DLD1 (cell line): Measurements from ENCODE around the gene GDF9.
"Not testable (repeated sequence)": the region's sequence is repeated elsewhere in the genome, so short reads cannot be mapped to it uniquely, and the experiment has no call there.

ENCODE experiments used
- in situ Hi-C: cut with HindIII; loops from 2 replicates; pipeline ENCODE4 v1.10.0; 2017; ENCODE audit warnings: low sequenced_read_pairs

Gene GDF9

GRCh38 chr5:132873119-132873929, 7.1 kb upstream of the GDF9 start, which contains the start of gene LEAP2:
TSS of gene LEAP2 (plus strand) at chr5:132873668. CDS start at chr5:132873695, 27 bp downstream.
- in situ Hi-C loops = no loop called here

DNA sequence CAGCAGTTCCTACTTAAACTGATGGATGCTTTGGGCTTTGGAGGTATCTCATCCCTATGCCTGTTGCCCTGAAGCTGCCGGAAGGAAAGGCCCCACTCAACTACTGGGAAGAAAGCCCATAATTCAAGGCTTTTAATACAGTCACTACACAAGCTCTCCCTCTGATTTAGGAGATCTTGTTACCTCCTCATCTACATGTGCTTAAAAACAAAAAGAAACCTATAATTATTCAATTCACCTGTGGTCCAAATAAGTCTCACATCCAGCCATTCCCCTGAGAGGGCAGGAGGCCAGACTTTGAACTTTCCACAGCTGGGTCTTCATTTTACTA, 6.5 kb upstream of the GDF9 start:
- in situ Hi-C loops = no loop called here

DNA sequence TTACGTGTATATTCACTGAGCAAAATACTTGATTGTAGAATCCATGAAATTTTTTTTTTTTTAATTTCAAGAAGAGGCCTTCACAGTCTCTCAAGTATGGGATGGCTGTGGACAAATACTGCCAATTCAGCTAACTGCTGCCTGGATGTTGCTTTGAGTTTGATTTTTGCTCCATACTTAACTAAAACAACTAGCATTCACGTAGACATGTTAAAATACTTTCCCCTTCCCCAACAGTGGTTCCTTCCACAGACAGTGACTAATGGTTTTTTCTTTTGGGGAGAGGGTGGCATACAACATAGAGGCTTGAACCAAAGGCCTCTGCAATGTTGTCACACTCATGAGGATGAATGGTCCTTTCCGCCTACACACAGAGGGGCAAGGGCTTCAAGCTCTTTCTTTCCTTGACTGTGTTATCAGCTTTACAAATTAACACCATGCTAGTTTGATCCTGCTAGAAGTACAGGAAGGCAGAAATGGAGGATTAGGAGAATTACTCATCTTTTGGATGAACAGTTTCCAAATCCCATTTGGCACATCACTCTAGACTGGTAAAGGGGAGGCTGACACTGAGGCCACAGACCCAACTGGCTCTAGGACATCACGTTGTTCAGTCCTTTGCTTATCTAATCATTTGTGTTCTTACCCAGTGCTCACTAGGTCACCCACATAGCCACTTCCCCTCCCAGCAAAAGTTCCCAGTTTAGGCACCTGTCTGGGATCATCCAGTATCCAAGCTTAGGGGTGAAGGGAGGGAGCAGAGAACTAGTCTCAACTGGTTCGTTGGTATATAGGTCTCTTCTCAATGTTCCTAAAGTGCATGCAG, 5.4 kb upstream of the GDF9 start:
- in situ Hi-C loops = no loop called here

DNA sequence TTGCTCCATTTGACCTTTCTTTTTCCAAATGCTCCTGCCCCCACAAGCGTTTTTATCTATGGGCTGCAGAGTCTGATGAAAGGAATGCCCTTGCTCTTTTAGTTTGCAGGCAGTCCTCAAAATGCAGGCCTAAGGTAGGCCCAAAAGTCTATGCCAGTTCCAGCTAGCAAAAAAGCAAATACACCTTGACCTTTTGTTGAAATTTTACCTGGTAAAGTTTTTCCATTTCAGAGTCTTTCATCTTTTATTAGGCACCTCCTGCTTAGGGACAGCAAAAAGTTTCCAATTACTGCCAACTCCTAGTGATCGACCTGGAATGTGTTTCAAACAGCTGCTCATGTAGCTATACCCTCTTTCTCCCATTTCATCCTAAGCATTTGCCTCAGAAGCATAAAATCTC, 4.5 kb upstream of the GDF9 start:
- in situ Hi-C loops = no loop called here

GRCh38 chr5:132868754-132869153, 2.5 kb upstream of the GDF9 start:
- in situ Hi-C loops = no loop called here

- in situ Hi-C loops = no loop called here
These were observed 780 bp upstream of the GDF9 start for GRCh38 chr5:132867046-132867451.

- in situ Hi-C loops = no loop called here
These were observed 464 bp downstream of the GDF9 start for GRCh38 chr5:132865668-132866341.

GRCh38 chr5:132860742-132861141, 5.5 kb downstream of the GDF9 start:
- in situ Hi-C loops = no loop called here

DNA sequence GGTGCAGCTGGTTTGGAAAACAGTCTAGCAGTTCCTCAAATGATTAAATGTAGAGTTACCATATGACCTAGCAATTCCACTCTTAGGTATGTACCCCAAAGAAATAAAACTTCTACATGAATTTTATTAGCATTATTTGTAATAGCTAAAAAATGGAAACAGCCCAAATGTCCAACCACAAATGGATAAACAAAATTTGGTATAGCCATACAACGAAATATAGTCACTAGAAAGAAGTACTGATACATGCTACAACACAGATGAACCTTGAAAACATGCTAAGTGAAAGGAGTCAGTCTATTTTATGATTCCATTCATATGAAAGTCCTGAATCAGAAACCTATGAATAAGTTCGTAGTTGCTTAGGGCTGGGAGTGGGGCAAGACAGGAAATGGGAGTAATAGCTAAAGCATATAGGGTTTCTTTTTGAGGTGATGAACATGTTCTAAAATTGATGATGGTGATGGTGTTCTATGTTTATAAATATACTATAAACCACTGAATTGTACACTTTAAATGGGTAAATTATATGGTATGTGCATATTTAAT, 6.3 kb downstream of the GDF9 start:
- in situ Hi-C loops = no loop called here

- in situ Hi-C loops = no loop called here
These were observed 10.3 kb downstream of the GDF9 start for GRCh38 chr5:132856011-132856410.

- in situ Hi-C loops = not testable (repeated sequence)
These were observed 11.3 kb downstream of the GDF9 start for GRCh38 chr5:132854992-132855391.

- in situ Hi-C loops = no loop called here
These were observed 12.0 kb downstream of the GDF9 start for GRCh38 chr5:132854301-132854700.

- in situ Hi-C loops = no loop called here
These were observed 12.5 kb downstream of the GDF9 start for GRCh38 chr5:132853790-132854189.

- in situ Hi-C loops = no loop called here
These were observed 12.9 kb downstream of the GDF9 start for GRCh38 chr5:132853323-132853722.

DNA sequence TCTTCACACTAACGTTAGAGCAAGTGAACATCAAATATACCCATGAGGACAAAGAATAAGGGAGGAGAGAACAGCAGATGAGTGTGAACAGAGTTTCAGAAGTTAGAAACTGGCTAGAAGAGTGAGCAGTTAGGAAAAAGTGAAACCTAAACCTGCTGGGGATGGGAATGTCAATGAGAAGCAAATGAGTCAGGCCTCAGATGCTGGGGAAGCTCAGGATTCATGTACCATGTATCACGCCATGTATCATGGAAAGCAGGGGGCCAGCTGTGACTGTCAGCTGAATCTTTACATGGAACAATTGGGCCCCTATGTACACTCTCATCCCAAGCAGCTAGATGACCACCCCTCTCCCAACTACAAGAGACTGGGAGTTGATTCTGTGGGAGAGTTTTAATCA, 16.2 kb downstream of the GDF9 start:
- in situ Hi-C loops = no loop called here

GRCh38 chr5:132849347-132849746, 16.9 kb downstream of the GDF9 start:
- in situ Hi-C loops = no loop called here

DNA sequence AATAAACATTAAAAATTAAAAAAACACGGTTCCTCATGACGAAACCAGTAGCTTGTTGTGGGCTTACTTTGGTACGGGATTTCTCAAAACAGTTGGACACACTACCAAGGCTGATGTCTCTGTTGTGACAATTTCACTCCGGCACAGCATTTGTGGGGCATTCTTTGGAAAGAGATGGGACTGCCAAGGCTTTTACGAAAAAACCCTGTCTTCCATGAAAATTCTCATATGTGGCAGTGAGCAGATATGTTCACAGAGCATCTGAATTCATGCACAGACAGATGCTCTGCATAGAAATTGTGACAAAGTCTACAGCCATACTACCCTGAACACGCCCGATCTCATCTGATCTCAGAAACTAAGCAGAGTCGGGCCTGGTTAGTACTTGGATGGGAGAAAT, 18.0 kb downstream of the GDF9 start:
- in situ Hi-C loops = no loop called here

DNA sequence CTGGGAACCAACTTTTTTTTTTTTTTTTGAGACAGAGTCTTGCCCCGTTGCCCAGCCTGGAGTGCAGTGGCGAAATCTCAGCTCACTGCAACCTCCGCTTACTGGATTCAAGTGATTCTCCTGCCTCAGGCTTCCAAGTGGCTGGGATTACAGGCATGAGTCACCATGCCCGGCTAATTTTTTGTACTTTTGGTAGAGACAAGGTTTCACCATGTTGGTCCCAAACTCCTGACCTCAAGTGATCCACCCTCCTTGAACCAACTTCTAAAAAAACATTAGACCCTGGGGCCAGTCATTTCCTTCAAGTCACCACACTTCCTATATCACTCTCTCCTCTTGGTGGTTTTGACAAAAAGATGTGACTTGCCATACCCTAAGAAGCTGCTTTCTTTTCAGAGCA, 25.0 kb downstream of the GDF9 start:
- in situ Hi-C loops = no loop called here

GRCh38 chr5:132840896-132841295, 25.4 kb downstream of the GDF9 start:
- in situ Hi-C loops = no loop called here

DNA sequence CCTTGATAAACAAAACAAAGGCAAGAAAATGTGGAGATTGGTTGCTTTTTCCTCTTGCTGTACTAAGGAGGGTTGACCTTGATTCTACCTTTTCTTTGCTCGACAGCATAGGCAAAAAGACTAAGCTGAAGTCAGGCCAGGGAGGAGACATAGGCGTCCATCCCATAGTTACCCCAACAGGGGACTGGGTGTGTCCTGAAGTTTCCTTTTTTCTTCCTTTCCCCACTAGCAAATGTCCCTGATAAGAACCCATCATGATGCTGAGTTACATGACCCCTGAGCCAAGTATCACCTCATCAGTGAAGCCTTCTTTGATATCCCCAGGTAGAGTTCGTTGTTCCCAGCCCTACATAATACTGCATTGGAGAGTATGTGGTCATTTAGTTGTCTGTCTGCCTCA, 26.0 kb downstream of the GDF9 start:
- in situ Hi-C loops = no loop called here
